Ammon's horn (tissue), 1 donor: ENCODE measurements around the gene TP53TG5.

Experiments
- DNase-seq: peaks from one replicate; pipeline ENCODE4 v3.0.0-alpha.2; 2016; ENCODE audit warnings: low spot score

The TP53TG5 gene

DNA sequence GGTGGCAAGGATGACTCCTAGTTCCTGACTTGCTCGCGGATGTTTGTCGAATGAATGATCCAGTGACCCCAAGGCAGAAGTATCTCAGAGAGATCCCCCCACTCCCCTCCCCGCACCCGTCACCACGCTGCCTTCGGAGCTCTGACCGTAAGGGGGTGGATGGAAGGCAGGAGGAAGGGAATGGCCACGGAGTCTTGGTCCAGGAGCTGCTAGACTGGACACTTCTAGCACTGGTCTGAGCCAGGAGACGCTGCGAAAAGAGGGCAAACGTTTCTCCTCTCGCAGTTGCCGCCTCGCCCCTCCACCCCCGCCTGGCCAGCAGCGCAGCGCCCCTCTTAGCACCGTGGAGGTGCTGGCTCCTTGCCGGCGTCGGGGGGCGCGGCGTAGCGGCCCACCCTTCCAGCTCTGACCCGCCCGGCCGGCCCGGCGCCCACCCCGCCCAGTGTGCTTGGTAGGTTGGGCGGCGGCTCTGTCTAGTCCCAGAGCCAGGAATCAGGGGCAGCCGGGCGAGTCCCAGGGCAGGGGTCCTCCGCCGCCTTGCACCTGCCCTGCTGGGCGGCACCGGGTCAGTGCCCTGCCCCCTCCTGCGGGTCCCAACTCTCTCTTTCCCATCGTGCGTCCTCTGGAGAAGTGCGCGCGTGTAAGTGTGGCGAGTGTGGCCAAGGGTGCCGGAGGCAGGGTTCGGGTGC lies 27.6 kb upstream of the TP53TG5 start:
- DNase-seq = no peak

DNA sequence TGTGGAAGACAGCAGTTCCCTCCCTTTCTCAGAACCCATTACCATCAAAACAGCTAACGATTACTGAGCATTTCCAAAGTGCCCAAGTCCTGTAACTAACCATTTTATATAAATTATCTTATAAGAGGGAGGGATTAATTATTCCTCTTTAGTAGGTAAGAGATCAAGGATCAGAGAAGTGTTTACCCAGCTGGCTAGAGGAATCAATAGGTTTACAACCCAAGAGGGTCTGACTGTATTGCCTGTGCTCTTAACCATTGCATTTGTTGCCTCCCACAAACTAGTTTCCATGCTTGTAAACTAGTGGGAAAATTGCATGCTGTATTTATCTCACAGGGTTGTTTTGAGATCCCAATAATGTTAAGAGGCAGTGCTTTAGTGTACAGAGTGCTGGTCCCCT lies 26.3 kb upstream of the TP53TG5 start:
- no peak for DNase-seq

DNA sequence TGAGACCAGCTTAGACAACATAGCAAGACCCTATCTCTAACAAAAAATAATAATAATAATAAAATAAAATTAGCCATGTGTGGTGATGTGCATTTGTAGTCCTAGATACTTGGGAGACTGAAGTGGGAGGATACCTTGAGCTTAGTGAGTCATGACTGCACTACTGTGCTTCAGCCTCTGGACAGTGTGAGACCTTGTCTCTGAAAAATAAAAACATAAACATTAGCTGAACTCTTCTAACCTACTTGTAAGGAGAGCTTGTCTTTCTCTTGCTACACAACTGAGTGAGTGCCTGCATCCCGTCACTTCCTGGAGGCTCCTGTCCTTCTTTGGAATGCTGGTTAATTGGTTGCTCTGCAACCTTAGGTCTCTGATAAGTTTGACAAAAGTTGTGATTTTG lies 24.8 kb upstream of the TP53TG5 start:
- DNase-seq = no peak

DNA sequence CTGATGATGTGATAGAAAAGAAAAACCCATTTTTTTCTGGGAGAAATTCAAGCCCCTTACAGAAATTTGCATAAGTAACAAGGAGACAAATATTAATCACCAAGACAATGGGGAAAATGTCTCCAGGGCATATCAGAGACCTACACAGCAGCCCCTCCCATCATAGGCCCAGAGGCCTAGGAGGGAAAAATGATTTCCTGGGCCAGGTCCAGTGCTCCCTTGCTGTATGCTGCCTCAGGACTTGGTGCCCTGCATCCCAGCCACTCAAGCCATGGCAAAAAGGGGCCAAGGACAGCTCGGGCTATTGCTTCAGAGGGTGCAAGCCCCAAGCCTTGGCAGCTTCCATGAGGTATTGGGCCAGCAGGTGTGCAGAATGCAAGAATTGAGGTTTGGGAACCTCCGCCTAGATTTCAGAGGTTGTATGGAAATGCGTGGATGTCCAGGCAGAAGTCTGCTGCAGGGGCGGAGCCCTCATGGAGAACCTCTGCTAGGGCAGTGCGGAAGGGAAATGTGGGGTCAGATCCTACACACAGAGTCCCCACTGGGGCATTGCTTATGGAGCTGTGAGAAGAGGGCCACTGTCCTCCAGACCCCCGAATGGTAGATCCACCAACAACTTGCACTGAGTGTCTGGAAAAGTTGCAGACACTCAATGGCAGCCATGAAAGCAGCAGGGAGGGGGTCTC lies 22.4 kb upstream of the TP53TG5 start:
- no peak for DNase-seq

DNA sequence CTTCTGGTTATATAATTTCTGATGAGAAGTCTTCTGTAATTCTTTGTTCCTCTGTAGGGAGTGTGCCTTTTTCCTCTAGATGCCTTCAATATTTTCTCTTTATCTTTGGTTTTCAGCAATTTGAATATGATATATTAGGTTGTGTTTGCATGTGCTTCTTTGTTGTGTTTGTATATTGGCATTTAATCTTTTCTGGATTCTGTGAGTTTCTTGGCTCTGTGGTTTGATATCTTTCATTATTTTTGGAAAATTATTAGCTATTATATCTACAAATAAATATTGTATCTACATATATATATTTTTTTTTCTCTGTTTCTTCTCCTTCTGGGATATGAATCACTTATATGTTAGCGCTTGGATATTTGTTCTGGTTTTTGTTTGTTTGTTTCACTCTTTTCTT lies 20.9 kb upstream of the TP53TG5 start:
- no peak for DNase-seq

DNA sequence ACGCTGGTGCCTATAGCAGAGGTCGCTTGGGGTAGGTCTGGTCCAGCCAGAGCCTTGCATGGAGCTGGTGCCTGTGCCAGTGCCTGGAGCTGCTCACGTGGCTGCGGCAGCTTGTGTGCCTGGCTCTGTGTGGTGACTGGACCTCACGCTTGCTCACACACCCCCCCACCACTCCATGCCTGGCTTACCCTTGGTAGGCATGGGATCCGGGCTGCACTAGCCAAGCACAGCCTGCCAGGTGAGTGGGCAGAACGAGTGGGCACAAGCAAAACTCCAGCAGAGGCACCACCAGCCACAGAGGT lies 16.9 kb upstream of the TP53TG5 start:
- DNase-seq = no peak

DNA sequence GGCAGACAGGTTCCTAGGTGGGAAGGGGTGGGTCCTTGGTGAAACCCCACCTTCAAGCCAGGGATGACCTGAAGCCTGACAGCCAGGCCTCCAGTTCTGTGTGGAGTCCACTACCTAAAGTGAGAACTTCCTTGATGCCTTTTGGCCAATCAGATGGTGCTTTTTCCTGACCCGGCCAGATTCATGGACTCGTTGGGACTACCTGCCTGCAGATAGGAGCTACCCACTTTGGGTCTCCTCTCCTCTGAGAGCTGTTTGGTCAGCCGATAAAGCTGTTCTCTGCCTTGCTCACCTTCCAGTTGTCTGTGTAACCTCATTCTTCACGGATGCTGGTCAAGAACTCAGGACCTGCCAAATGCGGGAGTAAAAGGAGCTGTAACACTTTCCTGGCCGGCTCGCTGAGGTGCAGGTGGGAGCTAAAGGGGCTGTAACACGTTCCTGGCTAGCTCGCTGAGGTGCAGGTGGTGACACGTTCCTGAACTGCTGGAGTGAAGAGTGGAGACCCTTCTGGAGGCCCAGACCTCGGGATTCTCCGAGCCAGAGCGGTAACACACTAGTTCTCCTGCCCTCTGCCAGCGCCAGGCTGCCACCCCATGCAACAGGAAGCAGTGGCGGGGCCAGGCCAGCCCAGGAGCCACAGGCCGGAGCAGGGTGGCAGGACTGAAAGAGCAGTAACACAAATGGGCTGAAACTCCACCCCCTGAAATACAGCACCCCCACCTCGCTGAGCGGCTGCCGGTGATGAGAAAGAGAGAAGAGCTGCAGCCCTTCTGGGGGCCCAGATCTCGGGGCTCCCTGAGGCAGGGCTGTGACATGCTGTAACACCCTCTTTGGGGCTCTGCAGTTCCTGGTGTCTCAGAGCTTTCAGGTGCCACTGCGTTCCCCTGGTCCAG lies 16.3 kb upstream of the TP53TG5 start:
- no peak for DNase-seq

DNA sequence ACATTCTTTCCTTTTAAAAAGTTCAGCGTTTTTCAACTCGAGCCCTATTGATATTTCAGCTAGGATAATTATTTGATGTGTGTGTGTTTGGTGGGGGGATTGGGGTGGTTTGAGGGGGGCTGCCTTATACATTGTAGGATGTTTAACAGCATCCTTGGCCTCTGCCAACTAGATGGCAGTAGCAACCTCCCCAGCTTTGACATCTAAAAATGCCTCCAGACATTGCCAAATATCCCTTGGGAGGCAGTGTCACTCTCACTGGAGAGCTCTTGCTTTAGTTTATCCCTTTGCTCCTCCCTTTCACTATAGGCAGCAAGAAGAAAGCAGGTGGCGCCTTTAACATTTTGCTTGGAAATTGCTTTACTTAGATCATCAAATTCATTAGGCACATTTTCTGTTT lies 14.6 kb upstream of the TP53TG5 start:
- DNase-seq = peak; percentile 64

DNA sequence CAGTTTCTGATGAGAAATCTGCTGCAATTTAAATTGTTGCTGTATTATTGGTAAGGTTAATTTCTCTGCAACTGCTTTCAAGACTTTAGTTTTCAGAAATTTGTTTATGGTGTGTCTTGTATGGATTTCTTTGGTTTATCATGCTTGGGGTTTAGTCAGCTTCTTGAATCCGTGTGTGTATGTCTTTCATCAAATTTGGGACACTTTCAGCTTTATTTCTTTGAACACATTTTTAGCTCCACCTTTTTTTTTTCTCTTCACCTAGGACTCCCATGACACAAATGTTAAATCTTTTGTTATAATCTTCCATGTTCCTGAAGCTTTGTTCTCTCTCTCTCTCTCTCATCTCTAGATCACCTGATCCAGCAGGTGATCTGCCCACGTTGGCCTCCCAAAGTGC lies 13.4 kb upstream of the TP53TG5 start:
- no peak for DNase-seq

DNA sequence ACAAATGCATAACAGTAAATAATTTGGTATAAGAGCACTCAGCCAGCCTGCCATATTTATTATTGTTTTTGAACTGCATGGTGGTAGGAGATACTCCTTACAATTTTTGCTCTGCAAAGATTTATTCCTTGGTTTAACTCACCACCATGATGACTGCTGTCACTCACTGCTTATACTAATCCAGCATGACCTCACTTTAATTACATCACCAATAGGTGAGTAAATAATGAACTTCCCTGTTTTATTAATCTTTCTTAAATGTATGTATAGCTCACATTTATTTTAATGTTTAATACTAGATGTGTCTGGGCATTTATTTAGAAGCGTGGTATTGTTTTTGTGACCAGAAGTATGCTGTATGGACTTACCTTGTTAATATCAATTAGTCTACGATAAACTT lies 12.8 kb upstream of the TP53TG5 start:
- DNase-seq = no peak

DNA sequence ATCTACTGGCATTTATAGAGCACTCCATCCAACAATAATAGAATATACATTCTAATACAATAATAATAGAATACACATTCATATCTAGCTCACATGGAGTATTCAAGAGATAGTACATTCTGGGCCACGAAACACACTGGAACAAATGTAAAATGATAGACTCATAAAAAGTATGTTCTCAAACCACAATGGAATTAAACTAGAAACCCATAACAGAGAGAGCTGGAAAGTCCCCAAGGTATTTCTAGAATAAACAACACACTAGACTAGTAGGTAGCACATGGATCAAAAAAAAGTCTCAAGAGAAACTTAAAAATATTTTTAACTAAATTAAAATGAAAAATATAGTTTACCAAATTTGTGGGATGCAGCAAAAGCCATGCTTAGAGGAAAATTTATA lies 9.1 kb upstream of the TP53TG5 start:
- no peak for DNase-seq

DNA sequence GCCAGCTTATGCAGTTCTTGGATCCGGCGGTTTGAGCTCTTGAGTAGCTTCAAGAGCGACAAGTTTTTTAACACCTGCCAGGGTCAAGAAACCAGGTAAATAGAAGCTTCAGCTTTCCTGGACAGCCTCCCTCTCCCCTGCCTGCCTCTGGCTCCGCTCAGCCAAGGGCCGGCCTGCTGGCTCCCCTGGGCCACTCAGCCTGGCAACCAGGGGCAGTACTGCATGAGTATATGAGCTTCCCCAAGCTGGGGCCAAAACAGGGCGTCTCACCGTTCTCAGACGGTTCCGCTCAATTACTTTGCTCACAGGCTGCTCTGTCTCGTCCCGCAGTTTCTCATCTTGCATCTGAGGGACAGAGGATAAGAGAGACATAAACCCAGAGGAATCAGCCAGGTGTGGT lies 856 bp downstream of the TP53TG5 start:
- DNase-seq = no peak

DNA sequence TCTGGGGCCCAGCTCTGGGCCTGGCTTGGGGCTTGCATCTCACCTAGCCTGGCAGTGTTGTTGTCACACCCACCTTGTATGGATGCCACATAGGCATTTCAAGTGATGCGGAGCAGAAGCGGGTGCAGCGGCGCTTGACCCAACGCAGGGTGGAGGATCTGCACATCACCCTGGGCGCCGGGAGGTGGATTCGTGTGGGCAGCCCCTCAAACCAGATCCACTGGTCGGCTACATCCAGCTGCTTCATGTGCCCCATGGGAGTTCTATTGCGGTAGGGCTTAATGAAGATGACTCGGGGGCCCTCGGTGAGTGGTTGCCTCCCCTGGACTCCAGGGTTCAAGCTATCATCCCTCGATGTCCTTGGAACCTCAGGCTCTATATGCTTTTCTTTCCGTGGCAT lies 3.2 kb downstream of the TP53TG5 start:
- no peak for DNase-seq

DNA sequence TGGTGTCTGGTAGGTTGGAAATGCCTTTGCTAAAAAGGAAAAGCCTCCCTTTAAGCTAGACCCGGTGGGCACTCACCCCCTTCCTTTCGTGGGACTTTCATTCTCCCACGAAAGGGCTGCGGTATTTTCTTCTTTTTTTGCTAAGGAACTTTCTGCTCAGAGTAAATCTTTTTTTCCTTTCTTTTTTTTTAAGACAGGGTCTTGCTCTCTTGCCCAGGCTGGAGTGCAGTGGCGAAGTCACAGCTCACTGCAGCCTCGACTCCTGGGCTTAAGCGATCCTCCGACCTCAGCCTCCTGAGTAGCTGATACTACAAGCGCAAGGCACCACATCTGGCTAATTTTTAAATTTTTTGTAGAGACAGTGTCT lies 4.0 kb downstream of the TP53TG5 start:
- DNase-seq = no peak

DNA sequence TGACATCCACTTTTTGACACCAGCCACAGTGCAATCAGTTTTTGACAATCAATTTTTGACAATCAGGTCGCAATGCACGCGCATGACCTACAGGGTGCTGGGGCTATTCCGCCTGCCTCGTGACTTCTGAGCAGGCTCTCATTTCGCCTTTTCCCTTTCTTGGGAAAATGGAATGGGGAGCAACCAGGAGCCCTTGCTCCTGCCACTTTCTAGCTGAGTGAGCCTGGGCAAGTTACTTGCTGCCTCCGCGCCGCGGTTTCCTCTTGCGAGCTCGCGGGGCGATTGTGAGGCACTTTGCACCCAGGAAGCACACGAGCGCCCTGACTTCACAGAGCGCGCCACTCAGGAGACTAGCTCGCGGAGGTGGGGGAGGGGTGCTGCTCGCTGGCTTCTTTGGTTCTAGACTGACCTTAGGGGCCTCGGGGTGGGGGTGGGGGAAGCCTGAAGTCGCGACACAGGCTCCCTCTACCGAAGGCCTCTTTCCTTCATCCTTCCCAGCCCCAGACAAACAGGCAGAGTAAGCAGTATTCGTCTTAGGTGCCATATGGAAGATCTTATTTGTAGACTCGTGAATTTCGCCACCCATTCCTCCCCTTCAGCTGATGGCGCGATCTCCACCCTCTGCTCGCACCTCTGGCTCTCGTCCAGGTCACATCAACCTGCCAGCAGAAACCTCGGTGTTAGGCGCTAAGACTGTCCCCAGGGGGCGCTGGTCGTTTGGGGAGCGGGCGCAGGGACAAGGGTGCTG lies 4.6 kb downstream of the TP53TG5 start:
- DNase-seq = peak; percentile 94

DNA sequence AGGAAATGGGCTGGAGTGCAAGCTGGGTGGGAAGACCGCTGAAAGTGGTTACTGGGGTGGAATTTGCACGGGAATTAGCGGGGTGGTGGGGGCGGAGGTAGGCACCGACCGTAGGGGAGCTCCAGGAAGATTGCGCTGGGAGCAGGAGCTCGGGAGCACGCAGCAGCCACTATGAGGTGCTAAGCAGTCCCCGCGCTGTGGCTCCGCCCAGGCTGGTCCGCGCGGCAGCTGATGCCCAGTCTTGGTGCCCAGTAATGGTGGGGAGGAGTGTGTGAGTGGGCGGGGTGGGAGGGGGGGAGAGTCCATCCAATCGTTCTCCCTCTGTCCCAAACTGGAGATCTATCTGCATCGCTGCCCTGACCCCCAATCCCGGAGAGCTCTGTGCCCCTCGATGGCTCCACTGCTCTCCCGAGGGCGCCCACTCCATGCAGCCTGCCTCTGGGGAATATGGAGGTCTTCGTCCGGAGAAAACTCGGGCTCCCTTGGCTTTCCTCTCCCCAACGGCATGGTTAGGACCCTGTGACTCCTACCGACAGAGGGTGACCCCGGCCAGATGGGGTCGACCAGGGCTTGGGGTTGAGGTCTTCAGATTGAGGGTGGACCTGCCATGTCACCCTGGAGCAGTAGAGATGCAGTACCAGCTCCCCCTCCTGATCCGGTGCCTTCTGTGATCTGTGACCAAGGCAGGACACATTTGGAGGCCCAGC lies 5.3 kb downstream of the TP53TG5 start:
- peak; percentile 78 for DNase-seq

DNA sequence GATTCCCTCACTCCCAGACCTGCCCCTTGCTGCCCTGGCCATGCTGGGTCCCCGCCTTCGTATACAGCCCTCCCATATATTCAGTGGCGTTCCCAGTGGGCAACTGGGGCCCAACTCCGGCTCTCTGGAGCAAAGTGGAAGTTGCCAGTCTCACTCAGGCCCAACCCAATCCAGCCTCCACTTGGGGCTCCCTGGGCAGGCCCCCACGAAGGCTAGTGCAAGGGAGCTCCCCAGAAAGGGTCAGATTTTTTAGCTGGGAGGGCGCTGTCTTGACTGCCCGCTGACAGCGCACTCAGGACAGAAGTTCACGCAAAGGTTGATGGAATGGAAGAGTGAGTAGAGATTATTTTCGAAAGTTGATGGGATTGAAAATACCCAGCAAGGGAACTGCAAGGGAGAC lies 5.9 kb downstream of the TP53TG5 start:
- DNase-seq = no peak

DNA sequence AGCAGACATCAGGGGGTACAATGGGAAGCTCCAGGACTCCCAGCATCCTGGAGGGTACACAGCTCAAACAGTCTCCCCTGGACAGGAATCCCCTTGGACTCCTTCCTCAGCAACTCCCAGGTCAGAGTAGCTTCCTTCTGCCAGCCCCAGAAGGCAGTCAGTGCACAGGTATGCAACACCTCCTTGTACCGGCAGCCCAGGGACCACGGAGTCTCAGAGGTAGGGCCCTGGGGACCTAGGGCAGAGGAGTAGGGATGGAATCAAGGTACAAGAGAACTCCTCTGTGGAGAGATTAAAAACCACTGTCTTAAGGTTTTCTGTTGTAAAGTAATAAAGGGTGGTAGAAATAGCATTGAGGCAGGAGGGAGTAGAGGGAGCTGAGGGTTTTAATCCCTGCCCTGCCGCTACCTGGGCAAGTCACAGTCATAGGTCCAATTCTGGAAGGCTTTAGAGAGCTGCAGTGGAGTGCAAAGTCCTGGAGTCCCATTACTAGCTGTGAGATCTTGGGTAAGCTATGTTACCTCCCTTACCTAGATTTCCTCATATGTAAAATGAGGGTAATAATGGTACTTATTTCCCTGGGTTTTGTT lies 7.5 kb downstream of the TP53TG5 start:
- no peak for DNase-seq

DNA sequence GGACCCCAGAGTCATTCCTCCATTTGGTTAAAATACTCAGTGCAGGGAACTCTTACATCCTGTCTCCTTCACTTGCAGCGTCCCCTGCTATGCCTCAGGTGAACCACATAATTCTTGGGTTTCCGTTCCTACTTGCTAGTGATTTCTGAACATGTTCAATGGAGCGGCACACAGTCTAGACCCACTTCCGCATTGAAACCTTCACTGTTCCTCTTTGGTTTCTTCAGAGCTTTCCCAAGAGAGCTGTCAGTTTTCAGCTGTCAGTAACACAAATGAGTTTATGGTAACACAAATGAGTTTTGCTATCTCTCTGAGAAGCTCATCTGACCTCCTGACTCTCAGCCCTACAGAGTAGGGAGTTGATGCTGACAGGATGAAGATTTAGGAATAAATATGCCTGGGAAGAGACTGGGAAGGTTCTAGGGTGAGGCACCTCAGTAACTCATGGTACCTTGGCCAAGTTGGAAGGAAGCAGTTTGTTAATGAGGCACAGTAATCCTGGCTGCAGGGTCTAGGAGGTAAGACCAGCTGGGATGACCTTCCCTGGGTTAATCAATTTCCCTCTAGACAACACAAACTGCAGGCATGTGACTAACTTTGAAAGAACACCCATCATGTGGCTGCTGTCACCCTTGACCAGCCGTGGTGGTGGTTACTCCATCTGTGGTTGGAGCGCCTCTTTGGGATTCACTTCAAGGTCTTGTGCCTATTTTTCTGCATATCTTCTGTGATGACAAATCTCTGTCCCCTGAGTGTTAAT lies 9.7 kb downstream of the TP53TG5 start:
- peak; percentile 55 for DNase-seq

DNA sequence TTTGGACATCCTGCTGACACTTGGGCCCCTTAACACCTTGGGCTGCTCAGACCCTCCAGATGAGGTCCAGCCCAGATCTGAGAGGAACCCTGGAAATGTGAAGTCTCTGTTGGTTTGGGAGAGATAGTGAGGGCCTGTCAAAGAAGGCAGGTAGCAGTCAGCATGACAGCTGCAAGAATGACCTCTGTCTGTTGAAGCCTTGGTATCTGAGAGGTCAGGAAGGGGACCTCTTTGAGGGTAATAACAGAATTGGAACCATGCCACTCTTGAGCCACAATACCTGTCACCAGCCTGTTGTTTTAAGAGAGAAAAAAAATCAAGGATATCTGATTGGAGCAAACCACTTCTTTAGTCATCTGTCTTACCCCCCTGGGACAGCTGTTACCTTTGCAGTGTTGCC lies 11.0 kb downstream of the TP53TG5 start:
- no peak for DNase-seq

DNA sequence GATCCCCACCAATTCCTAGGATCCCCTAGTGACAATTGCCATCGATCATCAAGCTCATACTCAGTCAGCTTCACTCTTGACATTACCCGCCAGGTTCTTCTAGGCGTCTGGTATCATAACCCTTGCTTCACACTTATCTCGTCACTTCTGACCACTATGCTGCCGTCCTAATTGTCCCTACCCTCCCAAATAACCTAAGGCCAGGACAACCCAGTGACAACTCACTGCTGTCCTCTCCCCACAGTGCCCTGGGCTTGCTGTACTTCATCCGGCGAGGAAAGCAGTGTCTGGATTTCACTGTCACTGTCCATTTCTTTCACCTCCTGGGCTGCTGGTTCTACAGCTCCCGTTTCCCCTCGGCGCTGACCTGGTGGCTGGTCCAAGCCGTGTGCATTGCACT lies 11.5 kb downstream of the TP53TG5 start:
- DNase-seq = no peak
